Neural cell (in vitro differentiated cells): ENCODE measurements around the gene KRT80. TPM values are rescaled to one million over a fixed set of nuclear protein-coding genes. Genes with fewer than 3 reads are reported as not detected.

Source experiments
- H2AFZ ChIP-seq: fragments of 200-600, 300-800 bp; sonication (generic), shearing (Covaris generic); 2 replicates; pipeline ENCODE4 v1.6.0; 2014; ENCODE audit warnings: low read depth, mild to moderate bottlenecking, antibody characterized with exemption, low read length, moderate library complexity
- H3F3A ChIP-seq: fragments of 200-600 bp; shearing (Covaris generic); 2 replicates; pipeline ENCODE4 v1.6.1; 2016; ENCODE audit warnings: mild to moderate bottlenecking, moderate library complexity, mixed read lengths, antibody characterized with exemption, low read length; ENCODE audit not compliant: insufficient read depth, poor library complexity, severe bottlenecking
- H3K27ac ChIP-seq: fragments of 200-600, 300-800 bp; sonication (generic), shearing (Covaris generic); 2 replicates; pipeline ENCODE4 v1.5.1; 2014; ENCODE audit warnings: mild to moderate bottlenecking, low read length, moderate library complexity
- H3K27me3 ChIP-seq: fragments of 300-800, 200-600 bp; sonication (generic), shearing (Covaris generic); 2 replicates; pipeline ENCODE4 v1.6.0; 2014; ENCODE audit warnings: mild to moderate bottlenecking, low read depth, low read length, moderate library complexity; ENCODE audit not compliant: insufficient read depth
- H3K36me3 ChIP-seq: fragments of 300-800, 200-600 bp; sonication (generic), shearing (Covaris generic); 2 replicates; pipeline ENCODE4 v1.5.1; 2014; ENCODE audit warnings: mild to moderate bottlenecking, antibody characterized with exemption, low read length, moderate library complexity; ENCODE audit not compliant: insufficient read depth
- H3K4me2 ChIP-seq: fragments of 300-800, 200-600 bp; sonication (generic), shearing (Covaris generic); 2 replicates; pipeline ENCODE4 v1.6.0; 2014; ENCODE audit warnings: mild to moderate bottlenecking, low read length
- H3K4me3 ChIP-seq: fragments of 300-800, 200-600 bp; sonication (generic), shearing (Covaris generic); 2 replicates; pipeline ENCODE4 v1.5.1; 2014; ENCODE audit warnings: mild to moderate bottlenecking, low read length, moderate library complexity
- H3K79me2 ChIP-seq: fragments of 200-600 bp; shearing (Covaris generic); replicated peaks from 2 replicates; pipeline ENCODE4 v1.6.0; 2014; ENCODE audit warnings: mild to moderate bottlenecking, low read length, moderate library complexity; ENCODE audit not compliant: insufficient read depth
- H3K9ac ChIP-seq: fragments of 300-800, 200-600 bp; sonication (generic), shearing (Covaris generic); 2 replicates; pipeline ENCODE4 v1.6.1; 2016; ENCODE audit warnings: mild to moderate bottlenecking, low read length, mixed read lengths
- H3K9me2 ChIP-seq: fragments of 200-600 bp; shearing (Covaris generic); 2 replicates; pipeline ENCODE4 v1.6.1; 2016; ENCODE audit warnings: mild to moderate bottlenecking, low read length, mixed read lengths; ENCODE audit not compliant: insufficient read depth
- H3K9me3 ChIP-seq: fragments of 200-600, 300-800 bp; sonication (generic), shearing (Covaris generic); 2 replicates; pipeline ENCODE4 v1.6.1; 2016; ENCODE audit warnings: mild to moderate bottlenecking, mixed run types, low read length, moderate library complexity, mixed read lengths
- H4K20me1 ChIP-seq: fragments of 200-600 bp; shearing (Covaris generic); 2 replicates; pipeline ENCODE4 v1.6.1; 2016; ENCODE audit warnings: mild to moderate bottlenecking, mixed run types; ENCODE audit not compliant: insufficient read depth
- EP300 ChIP-seq: fragments of 450-650 bp; conservative IDR thresholded peaks from 2 replicates; pipeline ENCODE4 v1.6.1; 2014; ENCODE audit warnings: antibody characterized with exemption, mild to moderate bottlenecking, moderate library complexity; ENCODE audit not compliant: poor library complexity, severe bottlenecking
- EZH2 ChIP-seq: fragments of 200-600, 300-800 bp; shearing (Covaris generic), sonication (generic); IDR thresholded peaks from 2 replicates; pipeline ENCODE4 v1.6.1; 2014; ENCODE audit warnings: antibody characterized with exemption, low read length, borderline replicate concordance, mild to moderate bottlenecking; ENCODE audit not compliant: insufficient read depth, poor library complexity, severe bottlenecking
- MXI1 ChIP-seq: fragments of 450-650 bp; conservative IDR thresholded peaks from 2 replicates; pipeline ENCODE4 v1.6.1; 2014; ENCODE audit warnings: antibody characterized with exemption, mild to moderate bottlenecking; ENCODE audit not compliant: poor library complexity, severe bottlenecking
- POLR2AphosphoS5 ChIP-seq: IDR thresholded peaks from 2 replicates; pipeline ENCODE4 v1.6.1; 2012
- RAD21 ChIP-seq: fragments of 450-650 bp; conservative IDR thresholded peaks from 2 replicates; pipeline ENCODE4 v1.6.1; 2014; ENCODE audit warnings: antibody characterized with exemption, mild to moderate bottlenecking, moderate library complexity
- SMC3 ChIP-seq: fragments of 450-650 bp; conservative IDR thresholded peaks from 2 replicates; pipeline ENCODE4 v1.6.1; 2014; ENCODE audit warnings: antibody characterized with exemption, mild to moderate bottlenecking, moderate library complexity; ENCODE audit not compliant: poor library complexity
- TAF1 ChIP-seq: IDR thresholded peaks from 2 replicates; pipeline ENCODE4 v1.6.1; 2012; ENCODE audit warnings: low read depth
- polyA plus RNA-seq: library from polyadenylated mRNA; depleted of rRNA; stranded (reverse); fragments of >200 nt; gene quantifications from 2 replicates; pipeline ENCODE4 v1.2.3, GENCODE V29; 2014
- TF ChIP-seq, protein P1 (sequence below): fragments of 450-650 bp; IDR thresholded peaks from 2 replicates; pipeline ENCODE4 v1.5.1; 2014; ENCODE audit warnings: antibody characterized with exemption, mild to moderate bottlenecking, moderate library complexity; ENCODE audit not compliant: poor library complexity, severe bottlenecking
- TF ChIP-seq, protein P2 (sequence below): IDR thresholded peaks from 2 replicates; pipeline ENCODE4 v1.6.1; 2012; ENCODE audit warnings: borderline replicate concordance

The KRT80 gene
- polyA plus RNA-seq, 1 donor from 2014 or later = not detected

DNA sequence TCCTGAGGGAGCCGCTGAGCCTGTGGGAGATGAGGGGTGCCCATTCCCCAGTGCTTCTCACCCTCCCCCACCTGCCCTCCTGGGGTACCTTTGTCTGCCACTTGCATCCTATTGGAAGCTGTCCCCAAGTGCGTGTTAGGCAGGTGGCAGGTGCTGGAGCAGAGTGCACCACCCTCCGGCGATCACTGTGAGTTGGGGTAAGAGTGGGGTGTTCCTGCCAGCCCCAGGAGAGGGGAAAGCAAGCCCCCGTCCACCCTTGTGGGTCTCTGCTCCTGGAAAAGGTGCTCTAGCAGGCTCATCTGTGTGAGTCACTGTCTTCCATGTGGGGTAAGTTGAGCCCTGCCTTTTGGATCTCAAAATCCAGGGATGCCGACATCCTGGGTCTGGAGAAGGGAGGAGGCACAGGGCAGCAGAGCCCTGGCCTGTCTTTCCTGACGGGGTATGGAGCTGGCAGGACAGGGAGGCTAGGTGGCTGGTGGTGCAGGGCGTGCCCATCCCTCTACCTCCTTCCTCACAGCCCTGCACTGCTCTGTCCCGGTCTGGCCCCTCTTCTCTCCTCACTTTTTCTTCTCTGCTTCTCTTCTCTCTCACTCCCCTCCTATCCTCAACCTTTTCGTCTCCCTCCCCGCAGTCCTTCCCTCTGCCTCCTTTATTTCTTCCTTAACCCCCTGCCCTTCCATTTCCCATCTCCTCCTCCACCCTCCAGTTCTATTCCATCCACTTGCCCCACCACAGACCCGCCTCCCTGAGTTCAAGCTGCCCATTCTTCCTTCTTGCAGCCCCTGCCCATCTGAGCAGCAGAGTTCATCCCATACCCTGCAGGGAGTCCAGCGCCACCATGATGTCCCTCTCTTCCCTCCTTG, 21.1 kb upstream of the KRT80 start:
- Histone ChIP-seq H3K9me3 (no peaks in the 10 kb centered on the region), H2AFZ (no peak overlapping the region), H3K9ac (no peak overlapping the region), H3F3A (no peaks in the 10 kb centered on the region), H3K79me2 (no peaks in the 10 kb centered on the region), H3K36me3 (no peaks in the 10 kb centered on the region), H3K4me2 (no peak overlapping the region), H3K9me2 (no peaks in the 10 kb centered on the region), H3K27ac (no peak overlapping the region), H4K20me1 (no peaks in the 10 kb centered on the region), H3K4me3 (no peak overlapping the region), H3K27me3 (no peaks in the 10 kb centered on the region)
- TF ChIP-seq, protein P1, sequence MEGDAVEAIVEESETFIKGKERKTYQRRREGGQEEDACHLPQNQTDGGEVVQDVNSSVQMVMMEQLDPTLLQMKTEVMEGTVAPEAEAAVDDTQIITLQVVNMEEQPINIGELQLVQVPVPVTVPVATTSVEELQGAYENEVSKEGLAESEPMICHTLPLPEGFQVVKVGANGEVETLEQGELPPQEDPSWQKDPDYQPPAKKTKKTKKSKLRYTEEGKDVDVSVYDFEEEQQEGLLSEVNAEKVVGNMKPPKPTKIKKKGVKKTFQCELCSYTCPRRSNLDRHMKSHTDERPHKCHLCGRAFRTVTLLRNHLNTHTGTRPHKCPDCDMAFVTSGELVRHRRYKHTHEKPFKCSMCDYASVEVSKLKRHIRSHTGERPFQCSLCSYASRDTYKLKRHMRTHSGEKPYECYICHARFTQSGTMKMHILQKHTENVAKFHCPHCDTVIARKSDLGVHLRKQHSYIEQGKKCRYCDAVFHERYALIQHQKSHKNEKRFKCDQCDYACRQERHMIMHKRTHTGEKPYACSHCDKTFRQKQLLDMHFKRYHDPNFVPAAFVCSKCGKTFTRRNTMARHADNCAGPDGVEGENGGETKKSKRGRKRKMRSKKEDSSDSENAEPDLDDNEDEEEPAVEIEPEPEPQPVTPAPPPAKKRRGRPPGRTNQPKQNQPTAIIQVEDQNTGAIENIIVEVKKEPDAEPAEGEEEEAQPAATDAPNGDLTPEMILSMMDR = no peak
- TF ChIP-seq, protein P2, sequence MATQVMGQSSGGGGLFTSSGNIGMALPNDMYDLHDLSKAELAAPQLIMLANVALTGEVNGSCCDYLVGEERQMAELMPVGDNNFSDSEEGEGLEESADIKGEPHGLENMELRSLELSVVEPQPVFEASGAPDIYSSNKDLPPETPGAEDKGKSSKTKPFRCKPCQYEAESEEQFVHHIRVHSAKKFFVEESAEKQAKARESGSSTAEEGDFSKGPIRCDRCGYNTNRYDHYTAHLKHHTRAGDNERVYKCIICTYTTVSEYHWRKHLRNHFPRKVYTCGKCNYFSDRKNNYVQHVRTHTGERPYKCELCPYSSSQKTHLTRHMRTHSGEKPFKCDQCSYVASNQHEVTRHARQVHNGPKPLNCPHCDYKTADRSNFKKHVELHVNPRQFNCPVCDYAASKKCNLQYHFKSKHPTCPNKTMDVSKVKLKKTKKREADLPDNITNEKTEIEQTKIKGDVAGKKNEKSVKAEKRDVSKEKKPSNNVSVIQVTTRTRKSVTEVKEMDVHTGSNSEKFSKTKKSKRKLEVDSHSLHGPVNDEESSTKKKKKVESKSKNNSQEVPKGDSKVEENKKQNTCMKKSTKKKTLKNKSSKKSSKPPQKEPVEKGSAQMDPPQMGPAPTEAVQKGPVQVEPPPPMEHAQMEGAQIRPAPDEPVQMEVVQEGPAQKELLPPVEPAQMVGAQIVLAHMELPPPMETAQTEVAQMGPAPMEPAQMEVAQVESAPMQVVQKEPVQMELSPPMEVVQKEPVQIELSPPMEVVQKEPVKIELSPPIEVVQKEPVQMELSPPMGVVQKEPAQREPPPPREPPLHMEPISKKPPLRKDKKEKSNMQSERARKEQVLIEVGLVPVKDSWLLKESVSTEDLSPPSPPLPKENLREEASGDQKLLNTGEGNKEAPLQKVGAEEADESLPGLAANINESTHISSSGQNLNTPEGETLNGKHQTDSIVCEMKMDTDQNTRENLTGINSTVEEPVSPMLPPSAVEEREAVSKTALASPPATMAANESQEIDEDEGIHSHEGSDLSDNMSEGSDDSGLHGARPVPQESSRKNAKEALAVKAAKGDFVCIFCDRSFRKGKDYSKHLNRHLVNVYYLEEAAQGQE = no peak
- TF ChIP-seq TAF1 = no peak
- no peak for TF ChIP-seq EP300
- TF ChIP-seq MXI1 = no peak
- TF ChIP-seq RAD21 = no peak
- TF ChIP-seq SMC3 = no peak
- TF ChIP-seq EZH2 = no peak
- no peak for TF ChIP-seq POLR2AphosphoS5

DNA sequence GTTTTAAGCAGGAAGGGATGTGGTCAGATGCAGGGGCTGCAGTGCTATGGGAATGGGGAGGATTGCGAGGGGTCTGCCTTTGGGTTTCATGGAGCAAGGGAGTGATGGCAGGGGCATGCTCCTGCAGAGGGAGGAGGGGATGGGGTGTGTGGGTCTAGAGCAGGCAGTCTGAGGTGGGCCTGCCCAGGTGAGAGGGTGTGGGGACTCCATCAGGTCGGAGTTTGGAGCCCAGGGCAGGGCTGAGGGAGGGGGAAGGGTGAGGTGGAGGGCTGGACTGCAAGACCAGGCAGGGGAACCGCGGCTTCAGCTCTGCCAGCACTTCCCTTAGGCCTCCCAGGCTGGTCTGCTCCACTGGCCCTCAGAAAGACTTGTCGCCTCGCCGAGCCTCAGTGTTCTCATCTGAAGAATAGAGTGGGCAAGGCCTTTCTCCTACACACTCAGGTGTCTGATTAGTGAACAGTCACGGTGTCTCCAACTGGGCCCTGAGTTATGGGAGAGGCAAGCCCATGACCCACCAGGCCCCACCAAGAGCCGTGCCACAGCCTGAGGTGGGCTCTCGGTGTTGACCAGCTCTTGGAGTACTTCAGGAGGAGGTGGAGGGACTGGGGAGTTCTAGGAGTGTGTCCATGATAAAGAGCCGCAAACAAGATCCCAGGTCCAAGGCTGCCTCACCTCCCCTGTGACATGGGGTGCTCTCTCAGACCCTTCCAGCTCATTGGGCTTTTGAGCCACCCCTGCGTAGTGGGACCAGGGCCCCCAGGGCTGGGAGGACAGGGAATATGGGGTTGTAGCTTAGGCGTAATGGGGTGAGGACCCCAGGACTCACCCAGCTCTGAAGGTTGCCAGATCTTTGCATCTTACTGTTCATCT, 20.1 kb upstream of the KRT80 start:
- Histone ChIP-seq H3K4me2 (no peak overlapping the region), H3F3A (no peaks in the 10 kb centered on the region), H2AFZ (no peak overlapping the region), H3K36me3 (no peaks in the 10 kb centered on the region), H3K9me3 (no peaks in the 10 kb centered on the region), H3K9ac (no peak overlapping the region), H3K79me2 (no peaks in the 10 kb centered on the region), H3K4me3 (no peak overlapping the region), H3K27ac (no peak overlapping the region), H3K9me2 (no peaks in the 10 kb centered on the region), H4K20me1 (no peaks in the 10 kb centered on the region), H3K27me3 (no peaks in the 10 kb centered on the region)
- TF ChIP-seq, protein P2 = no peak
- no peak for TF ChIP-seq TAF1
- TF ChIP-seq SMC3 = no peak
